Naive thymus-derived CD4-positive, alpha-beta T cell (primary cell): ENCODE measurements around the gene BSN. TPM values are rescaled to one million over a fixed set of nuclear protein-coding genes. Genes with fewer than 3 reads are reported as not detected.
A peak's percentile ranks its signal among the peaks of the same experiment; 100 is the strongest.

Experiments
- ATAC-seq: fragments of 150-1000 bp; cut with Tn5 transposase; 2 replicates; pipeline ENCODE4 v1.10.0; 2021; ENCODE audit warnings: mild to moderate bottlenecking, moderate library complexity
- CTCF ChIA-PET: fragments of 350-600 bp; sonication (Branson Sonifier 250); formaldehyde crosslinking; loops from one replicate; lab custom pipeline; 2021; ENCODE audit warnings: antibody characterized with exemption; lab: Charles Lee
- POLR2A ChIA-PET: fragments of 350-600 bp; sonication (Branson Sonifier 250); formaldehyde crosslinking; loops from one replicate; lab custom pipeline; 2021; ENCODE audit warnings: antibody characterized with exemption, inconsistent platforms; lab: Charles Lee
- DNase-seq, 9 donors: peaks; one replicate each; pipeline versions ENCODE4 v3.0.0 to v3.0.0-alpha.2; 2020 to 2022; ENCODE audit warnings: mixed read lengths in 1 of 9
- H3K27ac ChIP-seq: one replicate; pipeline ENCODE4 v1.7.0; 2013; ENCODE audit warnings: mild to moderate bottlenecking, low read depth, low read length, moderate library complexity
- H3K27me3 ChIP-seq, 2 donors: one replicate each; pipeline ENCODE4 v1.7.0; 2013; ENCODE audit warnings: low read length in 2 of 2, mild to moderate bottlenecking in 2 of 2, moderate library complexity in 2 of 2; ENCODE audit not compliant: control insufficient read depth in 2 of 2, insufficient read depth in 2 of 2
- H3K36me3 ChIP-seq, 3 experiments: 1 replicate in 2 of 3; 2 replicates in 1 of 3; pipeline ENCODE4 v1.7.0; 2013; ENCODE audit warnings: low read length in 3 of 3, mild to moderate bottlenecking in 3 of 3, moderate library complexity in 1 of 3; ENCODE audit not compliant: insufficient read depth in 3 of 3, control insufficient read depth in 2 of 3
- H3K4me1 ChIP-seq, 2 donors: one replicate each; pipeline ENCODE4 v1.7.0; 2013; ENCODE audit warnings: low read length in 2 of 2, mild to moderate bottlenecking in 2 of 2, moderate library complexity in 1 of 2; ENCODE audit not compliant: control insufficient read depth in 2 of 2, insufficient read depth in 2 of 2
- H3K4me3 ChIP-seq: 2 replicates; pipeline ENCODE4 v1.7.0; 2013; ENCODE audit warnings: mild to moderate bottlenecking, low read length
- H3K9me3 ChIP-seq, 3 experiments: 1 replicate in 2 of 3; 2 replicates in 1 of 3; pipeline ENCODE4 v1.7.0; 2013; ENCODE audit warnings: low read length in 3 of 3; ENCODE audit not compliant: control insufficient read depth in 2 of 3
- H3K27ac Mint-ChIP-seq, 9 donors: one replicate each; pipeline ENCODE4 v1.8.0; 2020 to 2022; ENCODE audit warnings: mixed read lengths in 9 of 9, mild to moderate bottlenecking in 8 of 9, moderate library complexity in 5 of 9, inconsistent platforms in 2 of 9
- H3K27me3 Mint-ChIP-seq, 5 donors: one replicate each; pipeline ENCODE4 v1.8.0; 2021 to 2022; ENCODE audit warnings: mixed read lengths in 5 of 5, mild to moderate bottlenecking in 1 of 5
- H3K36me3 Mint-ChIP-seq, 5 donors: one replicate each; pipeline ENCODE4 v1.8.0; 2020 to 2022; ENCODE audit warnings: mixed read lengths in 5 of 5, mild to moderate bottlenecking in 3 of 5, inconsistent platforms in 1 of 5
- H3K4me1 Mint-ChIP-seq, 7 donors: one replicate each; pipeline ENCODE4 v1.8.0; 2020 to 2022; ENCODE audit warnings: mixed read lengths in 7 of 7, mild to moderate bottlenecking in 3 of 7, inconsistent platforms in 1 of 7
- H3K4me3 Mint-ChIP-seq, 10 donors: one replicate each; pipeline ENCODE4 v1.8.0; 2020 to 2022; ENCODE audit warnings: mild to moderate bottlenecking in 10 of 10, mixed read lengths in 10 of 10, moderate library complexity in 6 of 10, inconsistent platforms in 2 of 10
- H3K9me3 Mint-ChIP-seq, 11 donors: one replicate each; pipeline ENCODE4 v1.8.0; 2020 to 2022; ENCODE audit warnings: mixed read lengths in 11 of 11, mild to moderate bottlenecking in 4 of 11, inconsistent platforms in 1 of 11, moderate library complexity in 1 of 11
- intact Hi-C, 2 donors: fragments of 100-400 bp; cut with micrococcal nuclease; formaldehyde crosslinking; loops; one replicate each; pipeline ENCODE4 v1.15.1; 2023
- polyA plus RNA-seq, 2 donors: library from polyadenylated mRNA; unstranded; fragments of 300-500 nt; fragmentation: Illumina TruSeq; gene quantifications; one replicate each; pipeline ENCODE4 v1.2.3, GENCODE V29; 2021
- total RNA-seq, 6 experiments: library from RNA in 5 of 6; stranded (reverse) in 5 of 6; gene quantifications; 1 replicate in 5 of 6; 2 replicates in 1 of 6; pipeline ENCODE4 v1.2.3 and lab custom pipeline; 2021 to 2026

BSN gene
- total and polyA plus RNA-seq, 7 experiments from 2014 or later: 0.12 to 0.16 (median 0.14) TPM; not detected in 2

GRCh38 chr3:49518016-49518415, 36.3 kb upstream of the BSN start:
- no peak overlapping the region for H3K27ac ChIP-seq
- H3K4me3 Mint-ChIP-seq: no peak overlapping the region
- H3K4me1 Mint-ChIP-seq: peaks cover 5 to 34% (median 22%) of the 10 kb centered on the region in 7 donors
- POLR2A ChIA-PET: no interaction called here
- H3K4me3 ChIP-seq: no peak overlapping the region
- intact Hi-C loops: no loop called here
- H3K9me3 Mint-ChIP-seq: no peaks in the 10 kb centered on the region
- DNase-seq: no peak
- H3K36me3 ChIP-seq: peaks cover 0 to 50% (median 6%) of the 10 kb centered on the region in 3 experiments
- no peaks in the 10 kb centered on the region for H3K27me3 ChIP-seq
- no peaks in the 10 kb centered on the region for H3K27me3 Mint-ChIP-seq
- CTCF ChIA-PET: no interaction called here
- H3K36me3 Mint-ChIP-seq: peaks cover 11 to 59% (median 18%) of the 10 kb centered on the region in 5 donors
- no peak overlapping the region for H3K27ac Mint-ChIP-seq
- H3K9me3 ChIP-seq: no peaks in the 10 kb centered on the region
- ATAC-seq: no peak
- H3K4me1 ChIP-seq: no peaks in the 10 kb centered on the region

GRCh38 chr3:49518441-49518840, 35.8 kb upstream of the BSN start:
- Mint-ChIP-seq H3K36me3 (peaks cover 10 to 55% (median 16%) of the 10 kb centered on the region in 5 donors), H3K4me1 (peaks cover 5 to 34% (median 25%) of the 10 kb centered on the region in 7 donors), H3K27ac (no peak overlapping the region), H3K4me3 (no peak overlapping the region), H3K9me3 (no peaks in the 10 kb centered on the region), H3K27me3 (no peaks in the 10 kb centered on the region)
- H3K27me3 ChIP-seq: no peaks in the 10 kb centered on the region
- H3K4me3 ChIP-seq: no peak overlapping the region
- no peak for DNase-seq
- H3K27ac ChIP-seq: no peak overlapping the region
- no peak for ATAC-seq
- H3K36me3 ChIP-seq: peaks cover 0 to 45% (median 5%) of the 10 kb centered on the region in 3 experiments
- H3K4me1 ChIP-seq: no peaks in the 10 kb centered on the region
- ChIA-PET POLR2A (no interaction called here), CTCF (no interaction called here)
- H3K9me3 ChIP-seq: no peaks in the 10 kb centered on the region
- intact Hi-C loops: no loop called here

GRCh38 chr3:49519296-49519695, 35.0 kb upstream of the BSN start:
- peaks cover 7 to 47% (median 12%) of the 10 kb centered on the region in 5 donors for H3K36me3 Mint-ChIP-seq
- H3K4me3 Mint-ChIP-seq: no peak overlapping the region
- Histone ChIP-seq H3K27me3 (no peaks in the 10 kb centered on the region), H3K4me3 (no peak overlapping the region), H3K36me3 (peaks cover 0 to 40% (median 0%) of the 10 kb centered on the region in 3 experiments), H3K9me3 (no peaks in the 10 kb centered on the region), H3K4me1 (no peaks in the 10 kb centered on the region), H3K27ac (no peak overlapping the region)
- no peak for DNase-seq
- no peaks in the 10 kb centered on the region for H3K9me3 Mint-ChIP-seq
- no peaks in the 10 kb centered on the region for H3K27me3 Mint-ChIP-seq
- H3K27ac Mint-ChIP-seq: no peak overlapping the region
- POLR2A ChIA-PET: no interaction called here
- intact Hi-C loops: no loop called here
- peaks cover 5 to 32% (median 26%) of the 10 kb centered on the region in 7 donors for H3K4me1 Mint-ChIP-seq
- CTCF ChIA-PET: no interaction called here
- no peak for ATAC-seq

GRCh38 chr3:49519916-49520385, 34.3 kb upstream of the BSN start:
- POLR2A ChIA-PET: no interaction called here
- Mint-ChIP-seq H3K9me3 (no peaks in the 10 kb centered on the region), H3K4me3 (no peak overlapping the region), H3K36me3 (peaks cover 7 to 46% (median 12%) of the 10 kb centered on the region in 5 donors), H3K27ac (peak overlapping the region in 4 of 9 donors; percentile 6 to 71 (median 49)), H3K4me1 (peaks cover 5 to 32% (median 26%) of the 10 kb centered on the region in 7 donors), H3K27me3 (no peaks in the 10 kb centered on the region)
- H3K9me3 ChIP-seq: no peaks in the 10 kb centered on the region
- H3K27me3 ChIP-seq: no peaks in the 10 kb centered on the region
- CTCF ChIA-PET: no interaction called here
- H3K36me3 ChIP-seq: peaks cover 0 to 40% (median 0%) of the 10 kb centered on the region in 3 experiments
- no peak overlapping the region for H3K27ac ChIP-seq
- intact Hi-C loops: no loop called here
- DNase-seq (no peak), ATAC-seq (peak; percentile 66)
- no peaks in the 10 kb centered on the region for H3K4me1 ChIP-seq
- H3K4me3 ChIP-seq: no peak overlapping the region

- Mint-ChIP-seq H3K27me3 (no peaks in the 10 kb centered on the region), H3K4me3 (no peak overlapping the region), H3K4me1 (peaks cover 2 to 28% (median 13%) of the 10 kb centered on the region in 7 donors), H3K9me3 (no peaks in the 10 kb centered on the region), H3K27ac (no peak overlapping the region), H3K36me3 (peaks cover 0 to 21% (median 1%) of the 10 kb centered on the region in 5 donors)
- intact Hi-C loops: no loop called here
- CTCF ChIA-PET: interaction anchor here (1.7 kb wide), 1 partner anchor 16 kb away, joined by 4 read pairs; no protein-coding TSS in a partner anchor
- Histone ChIP-seq H3K4me1 (no peaks in the 10 kb centered on the region), H3K27ac (no peak overlapping the region), H3K4me3 (no peak overlapping the region), H3K9me3 (no peaks in the 10 kb centered on the region), H3K36me3 (peaks cover 0 to 13% (median 0%) of the 10 kb centered on the region in 3 experiments), H3K27me3 (no peaks in the 10 kb centered on the region)
- no peak for ATAC-seq
- POLR2A ChIA-PET: no interaction called here
- DNase-seq: no peak
Measured at GRCh38 chr3:49523756-49524747, 30.2 kb upstream of the BSN start.

- H3K36me3 ChIP-seq: peaks cover 3 to 35% (median 7%) of the 10 kb centered on the region in 3 experiments
- Mint-ChIP-seq H3K4me1 (peaks cover 2 to 12% (median 6%) of the 10 kb centered on the region in 7 donors), H3K27me3 (no peaks in the 10 kb centered on the region), H3K36me3 (peaks cover 4 to 20% (median 9%) of the 10 kb centered on the region in 5 donors), H3K4me3 (no peak overlapping the region), H3K27ac (peak overlapping the region in 1 of 9 donors; percentile 46), H3K9me3 (no peaks in the 10 kb centered on the region)
- intact Hi-C loops: no loop called here
- H3K27me3 ChIP-seq: no peaks in the 10 kb centered on the region
- CTCF ChIA-PET: interaction anchor here (1.1 to 2.9 kb wide), 3 partner anchors 10 to 309 kb away, joined by 4 to 13 read pairs (median 5); no protein-coding TSS in a partner anchor
- no peak overlapping the region for H3K4me3 ChIP-seq
- H3K9me3 ChIP-seq: no peaks in the 10 kb centered on the region
- POLR2A ChIA-PET: no interaction called here
- ATAC-seq (no peak), DNase-seq (peak in 1 of 9 donors; percentile 32)
- no peak overlapping the region for H3K27ac ChIP-seq
- H3K4me1 ChIP-seq: no peaks in the 10 kb centered on the region
Measured at GRCh38 chr3:49529567-49529966, 24.7 kb upstream of the BSN start.
